Measurements from ENCODE around the gene SCTR.

The SCTR gene

GRCh38 chr2:119508756-119509155 lies 15.5 kb downstream of the SCTR start:
- TF ChIP-seq CTCF (IDR thresholded peaks at IDR 0.05; ENCODE audit: low read depth, low read length, missing control alignments): no peak
- H3K36me3 ChIP-seq (replicated peaks): no peaks in the 10 kb centered on the region
- H3K4me3 ChIP-seq (ENCODE audit: low read depth, low read length): no peak overlapping the region
- no peak for DNase-seq
- no peaks in the 10 kb centered on the region for H3K27me3 ChIP-seq (replicated peaks)
- in situ Hi-C loops (cut with HindIII; ENCODE audit: low pct_ligation_motif_present, low sequenced_read_pairs): no loop called here
- no peak overlapping the region for H3K27ac ChIP-seq

GRCh38 chr2:119496682-119497081 lies 27.6 kb downstream of the SCTR start:
- no peak for TF ChIP-seq CTCF (IDR thresholded peaks at IDR 0.05; ENCODE audit: low read depth, low read length, missing control alignments)
- DNase-seq: no peak
- in situ Hi-C loops (cut with HindIII; ENCODE audit: low pct_ligation_motif_present, low sequenced_read_pairs): no loop called here
- no peaks in the 10 kb centered on the region for H3K36me3 ChIP-seq (replicated peaks)
- H3K27ac ChIP-seq: no peak overlapping the region
- no peaks in the 10 kb centered on the region for H3K27me3 ChIP-seq (replicated peaks)
- H3K4me3 ChIP-seq (ENCODE audit: low read depth, low read length): no peak overlapping the region

- no peak overlapping the region for H3K27ac ChIP-seq
Measured at GRCh38 chr2:119495948-119496347, 28.3 kb downstream of the SCTR start.

GRCh38 chr2:119494163-119494790 lies 30.0 kb downstream of the SCTR start:
- in situ Hi-C loops (cut with HindIII; ENCODE audit: low pct_ligation_motif_present, low sequenced_read_pairs): no loop called here
- TF ChIP-seq CTCF (IDR thresholded peaks at IDR 0.05; ENCODE audit: low read depth, low read length, missing control alignments): no peak
- DNase-seq: no peak

More at GRCh38 chr2:119495948-119496347, 28.3 kb downstream of the SCTR start:
- Histone ChIP-seq H3K27me3 (replicated peaks) (no peaks in the 10 kb centered on the region), H3K4me3 (ENCODE audit: low read depth, low read length) (no peak overlapping the region), H3K36me3 (replicated peaks) (no peaks in the 10 kb centered on the region)
- in situ Hi-C loops (cut with HindIII; ENCODE audit: low pct_ligation_motif_present, low sequenced_read_pairs): no loop called here
- TF ChIP-seq CTCF (IDR thresholded peaks at IDR 0.05; ENCODE audit: low read depth, low read length, missing control alignments): no peak
- DNase-seq: no peak

GRCh38 chr2:119491776-119492525 lies 32.3 kb downstream of the SCTR start:
- no peak overlapping the region for H3K4me3 ChIP-seq (ENCODE audit: low read depth, low read length)
- no peaks in the 10 kb centered on the region for H3K36me3 ChIP-seq (replicated peaks)
- H3K27ac ChIP-seq: peak overlapping the region; percentile 13
- DNase-seq: peak; percentile 85
- no peaks in the 10 kb centered on the region for H3K27me3 ChIP-seq (replicated peaks)
- in situ Hi-C loops (cut with HindIII; ENCODE audit: low pct_ligation_motif_present, low sequenced_read_pairs): no loop called here
- no peak for TF ChIP-seq CTCF (IDR thresholded peaks at IDR 0.05; ENCODE audit: low read depth, low read length, missing control alignments)

More at GRCh38 chr2:119494163-119494790, 30.0 kb downstream of the SCTR start:
- H3K4me3 ChIP-seq (ENCODE audit: low read depth, low read length): no peak overlapping the region
- no peak overlapping the region for H3K27ac ChIP-seq
- no peaks in the 10 kb centered on the region for H3K27me3 ChIP-seq (replicated peaks)
- H3K36me3 ChIP-seq (replicated peaks): no peaks in the 10 kb centered on the region
